Astrocyte (in vitro differentiated cells and primary cell): ENCODE data around the gene PLB1. TPM values are rescaled to one million over a fixed set of nuclear protein-coding genes. Genes with fewer than 3 reads are reported as not detected.

Experiments
- DNase-seq: peaks from one replicate; pipeline ENCODE4 v3.0.0-alpha.2; 2010; ENCODE audit warnings: low read depth
- FAIRE-seq: peaks from 2 replicates; lab custom pipeline; 2011; peaks lifted over from hg19 to GRCh38; lab: Jason Lieb, UNC
- H2AFZ ChIP-seq: 2 replicates; pipeline ENCODE4 v1.6.0; 2012; ENCODE audit warnings: low read depth, low read length, inconsistent platforms
- H3K27ac ChIP-seq: 2 replicates; pipeline ENCODE4 v1.5.1; 2011; ENCODE audit warnings: low read depth, low read length, inconsistent platforms
- H3K27me3 ChIP-seq: 2 replicates; pipeline ENCODE4 v1.6.0; 2011; ENCODE audit warnings: low read length, inconsistent platforms; ENCODE audit not compliant: insufficient read depth
- H3K36me3 ChIP-seq: 2 replicates; pipeline ENCODE4 v1.5.1; 2011; ENCODE audit warnings: low read length, inconsistent platforms; ENCODE audit not compliant: insufficient read depth
- H3K4me1 ChIP-seq: 2 replicates; pipeline ENCODE4 v1.5.1; 2011; ENCODE audit warnings: low read length, inconsistent platforms; ENCODE audit not compliant: insufficient read depth
- H3K4me2 ChIP-seq: 2 replicates; pipeline ENCODE4 v1.6.0; 2012; ENCODE audit warnings: low read length, inconsistent platforms
- H3K4me3 ChIP-seq: 2 replicates; pipeline ENCODE4 v1.5.1; 2011; ENCODE audit warnings: low read depth, mild to moderate bottlenecking, low read length, inconsistent platforms; ENCODE audit not compliant: insufficient read depth
- H3K79me2 ChIP-seq: 2 replicates; pipeline ENCODE4 v1.6.0; 2012; ENCODE audit warnings: mild to moderate bottlenecking, low read length, inconsistent platforms; ENCODE audit not compliant: insufficient read depth
- H3K9ac ChIP-seq: 2 replicates; pipeline ENCODE4 v1.6.0; 2012; ENCODE audit warnings: mild to moderate bottlenecking, low read length, inconsistent platforms
- H3K9me3 ChIP-seq: 2 replicates; pipeline ENCODE4 v1.5.1; 2012; ENCODE audit warnings: low read depth, mild to moderate bottlenecking, low read length, inconsistent platforms; ENCODE audit not compliant: insufficient read depth
- H4K20me1 ChIP-seq: 2 replicates; pipeline ENCODE4 v1.6.0; 2012; ENCODE audit warnings: low read length, inconsistent platforms; ENCODE audit not compliant: insufficient read depth
- H3K27ac Mint-ChIP-seq: one replicate; pipeline ENCODE4 v1.8.0; 2021; ENCODE audit warnings: mild to moderate bottlenecking, mixed read lengths; ENCODE audit not compliant: unreplicated experiment
- H3K27me3 Mint-ChIP-seq: one replicate; pipeline ENCODE4 v1.8.0; 2021; ENCODE audit warnings: low read depth, mixed read lengths; ENCODE audit not compliant: unreplicated experiment
- H3K36me3 Mint-ChIP-seq: one replicate; pipeline ENCODE4 v1.8.0; 2021; ENCODE audit warnings: low read depth, mixed read lengths; ENCODE audit not compliant: unreplicated experiment
- H3K4me1 Mint-ChIP-seq: one replicate; pipeline ENCODE4 v1.8.0; 2021; ENCODE audit warnings: low read depth, mixed read lengths; ENCODE audit not compliant: unreplicated experiment
- H3K4me3 Mint-ChIP-seq: one replicate; pipeline ENCODE4 v1.8.0; 2021; ENCODE audit warnings: mild to moderate bottlenecking, moderate library complexity, mixed read lengths; ENCODE audit not compliant: unreplicated experiment
- H3K9me3 Mint-ChIP-seq: one replicate; pipeline ENCODE4 v1.8.0; 2021; ENCODE audit warnings: mild to moderate bottlenecking, mixed read lengths; ENCODE audit not compliant: unreplicated experiment
- CTCF ChIP-seq: IDR thresholded peaks from 2 replicates; pipeline ENCODE4 v1.5.1; 2011; ENCODE audit warnings: low read depth, mild to moderate bottlenecking, inconsistent platforms, low read length, moderate library complexity; ENCODE audit not compliant: insufficient read depth
- EZH2 ChIP-seq: IDR thresholded peaks from 2 replicates; pipeline ENCODE4 v1.6.1; 2012; ENCODE audit warnings: mild to moderate bottlenecking, low read length, inconsistent platforms; ENCODE audit not compliant: insufficient read depth
- total RNA-seq: library from RNA; stranded (reverse); gene quantifications from 2 replicates; pipeline ENCODE4 v1.2.1, GENCODE V29; 2021

Gene PLB1
- total RNA-seq, 1 donor from 2014 or later, result 0.98 TPM

GRCh38 chr2:28521663-28522062, 25.8 kb downstream of the PLB1 start:
- peaks cover 2% of the 10 kb centered on the region for H3K36me3 Mint-ChIP-seq
- H3K4me2 ChIP-seq, result no peak overlapping the region
- DNase-seq (no peak), FAIRE-seq (no peak)
- no peak overlapping the region for H2AFZ ChIP-seq
- H3K27ac Mint-ChIP-seq, result no peak overlapping the region
- no peak overlapping the region for H3K27ac ChIP-seq
- H3K27me3 Mint-ChIP-seq, result peaks cover 50% of the 10 kb centered on the region
- H4K20me1 ChIP-seq, result no peaks in the 10 kb centered on the region
- H3K79me2 ChIP-seq, result no peaks in the 10 kb centered on the region
- peaks cover 43% of the 10 kb centered on the region for H3K27me3 ChIP-seq
- no peak overlapping the region for H3K4me3 ChIP-seq
- H3K9me3 ChIP-seq, result no peaks in the 10 kb centered on the region
- no peaks in the 10 kb centered on the region for H3K4me1 Mint-ChIP-seq
- H3K9me3 Mint-ChIP-seq, result peaks cover 2% of the 10 kb centered on the region
- no peaks in the 10 kb centered on the region for H3K4me1 ChIP-seq
- no peak overlapping the region for H3K9ac ChIP-seq
- H3K4me3 Mint-ChIP-seq, result no peak overlapping the region
- H3K36me3 ChIP-seq, result no peaks in the 10 kb centered on the region
- TF ChIP-seq CTCF, result no peak
- no peak for TF ChIP-seq EZH2

- no peak for FAIRE-seq
- Mint-ChIP-seq H3K36me3 (peaks cover 2% of the 10 kb centered on the region), H3K4me1 (no peaks in the 10 kb centered on the region), H3K27ac (peak overlapping the region; percentile 8), H3K27me3 (peaks cover 47% of the 10 kb centered on the region), H3K9me3 (peaks cover 2% of the 10 kb centered on the region), H3K4me3 (no peak overlapping the region)
- Histone ChIP-seq H3K9ac (no peak overlapping the region), H4K20me1 (no peaks in the 10 kb centered on the region), H3K36me3 (no peaks in the 10 kb centered on the region), H3K9me3 (no peaks in the 10 kb centered on the region), H3K27me3 (peaks cover 42% of the 10 kb centered on the region), H3K4me1 (no peaks in the 10 kb centered on the region), H3K79me2 (no peaks in the 10 kb centered on the region), H3K4me3 (no peak overlapping the region), H2AFZ (no peak overlapping the region), H3K27ac (no peak overlapping the region), H3K4me2 (no peak overlapping the region)
- TF ChIP-seq EZH2 (no peak), CTCF (no peak)
- DNase-seq, result no peak
These were observed 26.6 kb downstream of the PLB1 start for GRCh38 chr2:28522481-28522880.

GRCh38 chr2:28523902-28524301, 28.0 kb downstream of the PLB1 start:
- no peak overlapping the region for H3K27ac ChIP-seq
- no peaks in the 10 kb centered on the region for H3K79me2 ChIP-seq
- no peak for TF ChIP-seq EZH2
- no peak for TF ChIP-seq CTCF
- H3K9me3 ChIP-seq, result no peaks in the 10 kb centered on the region
- Mint-ChIP-seq H3K27me3 (peaks cover 51% of the 10 kb centered on the region), H3K4me1 (peaks cover 4% of the 10 kb centered on the region), H3K36me3 (peaks cover 2% of the 10 kb centered on the region), H3K9me3 (peaks cover 2% of the 10 kb centered on the region), H3K27ac (no peak overlapping the region), H3K4me3 (no peak overlapping the region)
- H3K4me3 ChIP-seq, result no peak overlapping the region
- no peak overlapping the region for H2AFZ ChIP-seq
- no peaks in the 10 kb centered on the region for H3K4me1 ChIP-seq
- no peaks in the 10 kb centered on the region for H4K20me1 ChIP-seq
- no peak for DNase-seq
- no peaks in the 10 kb centered on the region for H3K36me3 ChIP-seq
- no peak for FAIRE-seq
- H3K4me2 ChIP-seq, result no peak overlapping the region
- H3K27me3 ChIP-seq, result peaks cover 36% of the 10 kb centered on the region
- no peak overlapping the region for H3K9ac ChIP-seq
